GM12891 (cell line): ENCODE measurements around the gene ANKRD28.

Source experiments
- POLR2A ChIP-seq: IDR thresholded peaks from 2 replicates; pipeline ENCODE4 v1.6.1; 2011; ENCODE audit warnings: low read depth, low read length, control low read depth
- POLR2AphosphoS5 ChIP-seq: IDR thresholded peaks from 2 replicates; pipeline ENCODE4 v1.6.1; 2011; ENCODE audit warnings: low read depth, low read length, control low read depth
- TAF1 ChIP-seq: IDR thresholded peaks from 2 replicates; pipeline ENCODE4 v1.6.1; 2011; ENCODE audit warnings: low read depth, low read length, control low read depth

DNA sequence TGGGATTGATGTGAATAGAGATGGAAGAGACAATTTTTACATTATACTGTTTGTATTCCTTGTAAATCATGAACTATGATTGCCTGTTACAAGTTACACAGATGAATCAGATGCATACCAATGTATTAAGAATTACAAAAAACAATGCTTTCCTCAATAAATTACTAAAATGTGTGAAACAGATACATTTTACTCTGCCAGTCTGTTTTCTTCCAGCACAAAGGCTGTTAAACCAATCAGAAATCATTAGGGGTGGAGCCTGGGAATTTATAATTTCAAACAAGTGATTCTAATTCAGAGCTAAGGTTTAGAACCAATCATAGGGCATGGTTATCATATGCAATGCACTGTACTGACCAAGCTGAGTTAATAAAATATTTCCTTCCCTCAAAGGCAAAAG lies 21.8 kb upstream of the ANKRD28 start:
- TF ChIP-seq POLR2A (no peak), POLR2AphosphoS5 (no peak), TAF1 (no peak)
